AG09319 (cell line): ENCODE data around the gene RGS2.

Source experiments
- DNase-seq: peaks from one replicate; pipeline ENCODE4 v3.0.0-alpha.2; 2010; ENCODE audit warnings: low read depth; ENCODE audit errors: extremely low read depth
- CTCF ChIP-seq: IDR thresholded peaks from 2 replicates; pipeline ENCODE4 v1.5.1; 2011; ENCODE audit warnings: low read depth, mild to moderate bottlenecking, inconsistent platforms, low read length, moderate library complexity

The RGS2 gene

DNA sequence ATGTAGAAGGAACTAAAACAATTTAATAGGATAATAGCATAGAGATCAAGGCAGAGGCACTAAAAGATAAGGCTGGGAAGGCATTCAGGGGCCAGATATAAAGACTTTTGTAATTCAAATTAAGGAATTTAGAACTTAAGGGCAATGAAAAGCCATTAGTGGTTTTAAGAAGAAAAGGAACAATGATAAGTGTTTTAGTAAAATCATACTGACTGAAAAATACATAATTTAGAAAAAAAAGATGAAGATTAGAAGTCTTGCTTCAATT is 14.1 kb upstream of the RGS2 start:
- no peak for DNase-seq
- TF ChIP-seq CTCF: no peak

- no peak for TF ChIP-seq CTCF
Measured at GRCh38 chr1:192795916-192796618, 12.8 kb upstream of the RGS2 start.

DNA sequence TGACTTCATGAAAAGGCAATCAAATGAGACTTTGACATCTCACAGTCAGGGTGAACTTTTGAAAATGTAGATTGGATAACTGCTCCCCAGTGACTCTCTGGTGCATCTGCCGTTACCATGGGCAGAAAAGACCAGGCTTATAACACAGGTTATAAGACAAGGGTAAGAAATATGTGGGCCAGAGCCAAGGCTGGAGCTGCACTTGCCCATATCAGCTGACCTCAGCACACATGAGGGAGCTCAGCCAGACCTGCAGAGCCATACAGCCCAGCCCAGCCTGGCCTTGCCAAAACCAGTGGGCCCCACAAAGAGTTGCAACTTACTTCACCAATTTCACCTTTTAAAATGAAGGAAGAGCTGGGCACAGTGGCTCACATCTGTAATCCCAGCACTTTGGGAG is 11.7 kb upstream of the RGS2 start:
- TF ChIP-seq CTCF: no peak
- DNase-seq: no peak

More at GRCh38 chr1:192795916-192796618, 12.8 kb upstream of the RGS2 start:
- DNase-seq: no peak

DNA sequence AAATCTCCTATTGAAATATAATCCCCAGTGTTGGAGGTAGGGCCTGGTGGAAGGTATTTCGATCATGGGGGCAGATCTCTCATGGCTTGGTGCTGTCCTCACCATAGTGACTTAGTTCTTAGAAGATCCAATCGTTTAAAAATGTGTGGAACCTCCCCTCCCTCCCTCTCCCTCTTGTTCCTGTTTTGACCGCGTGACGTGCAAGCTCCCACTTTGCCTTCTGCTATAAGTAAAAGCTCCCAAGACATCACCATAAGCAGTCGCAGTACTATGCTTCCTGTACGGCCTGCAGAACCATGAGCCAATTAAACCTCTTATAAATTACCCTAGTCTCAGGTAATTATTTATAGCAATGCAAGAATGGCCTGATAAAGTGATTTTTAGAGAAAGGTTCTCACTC is 10.9 kb upstream of the RGS2 start:
- DNase-seq: no peak
- TF ChIP-seq CTCF: no peak

DNA sequence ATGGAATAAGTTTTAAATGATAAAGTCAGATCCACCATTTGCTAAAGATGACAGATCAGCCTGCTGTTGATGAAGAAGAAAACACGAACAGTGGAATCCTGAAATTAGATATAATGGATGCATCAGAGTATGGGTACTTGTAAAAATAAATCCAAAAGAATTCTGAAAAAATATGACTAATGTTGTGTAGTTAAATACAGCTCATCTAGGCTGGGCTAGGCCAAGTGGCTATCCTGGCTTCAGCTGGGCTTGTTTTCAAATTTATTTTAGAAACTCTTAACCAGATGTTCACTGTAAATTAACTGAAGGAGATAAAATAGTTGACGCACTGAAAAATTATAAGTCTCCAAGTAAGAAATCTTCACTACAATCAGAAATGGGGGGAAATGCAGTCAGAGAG is 7.4 kb upstream of the RGS2 start:
- no peak for DNase-seq
- TF ChIP-seq CTCF: no peak

GRCh38 chr1:192802406-192802805 is 6.4 kb upstream of the RGS2 start:
- no peak for DNase-seq
- no peak for TF ChIP-seq CTCF

DNA sequence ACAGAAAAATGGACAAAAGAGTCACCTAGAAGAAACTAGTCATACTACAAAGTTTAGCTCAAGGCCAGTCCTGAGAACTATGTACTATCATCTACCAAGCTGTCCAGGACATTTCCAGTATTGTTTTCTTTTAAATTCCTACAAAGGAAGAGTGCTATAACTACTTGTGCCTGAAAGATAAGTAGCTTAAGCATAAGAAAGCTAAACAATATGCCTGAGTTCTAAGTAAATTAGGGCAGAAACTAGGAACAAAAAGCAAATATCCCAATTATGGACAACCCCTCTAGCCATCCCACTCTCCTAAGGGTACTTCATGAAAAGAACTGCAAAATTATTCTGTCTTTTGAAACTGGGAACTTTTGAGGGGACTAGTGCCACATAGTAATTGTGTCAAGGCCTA is 5.3 kb upstream of the RGS2 start:
- DNase-seq: no peak
- no peak for TF ChIP-seq CTCF
